ENCODE results near the gene OR11H7. TPM values are rescaled to one million over a fixed set of nuclear protein-coding genes. Genes with fewer than 3 reads are reported as not detected.

OR11H7 gene
- total RNA-seq = not detected in 2 replicates

GRCh38 chr14:20228681-20229080 lies at the start of gene OR11H7:
Gene OR11H7 (plus strand): TSS chr14:20228981.

GRCh38 chr14:20190596-20190995 lies 38.2 kb upstream of the OR11H7 start, which contains the start of gene OR11G2:
Gene OR11G2 (plus strand): TSS chr14:20190896. CDS start chr14:20197438, 6,542 bp downstream.

GRCh38 chr14:20223410-20223809 lies 5.4 kb upstream of the OR11H7 start, which contains the start of gene OR11H6:
Gene OR11H6 (plus strand): TSS chr14:20223710. CDS start chr14:20223710, 0 bp downstream.

Other genes starting within 250 kb of the OR11H7 start
- not detected in 2 replicates for gene OR4Q2, start 226.8 kb upstream of the OR11H7 start, total RNA-seq
- not detected in 2 replicates for gene OR4K14, start 209.7 kb upstream of the OR11H7 start, total RNA-seq
- gene OR4K13, start 192.9 kb upstream of the OR11H7 start, total RNA-seq = not detected in 2 replicates
- not detected in 2 replicates for gene OR4L1, start 168.9 kb upstream of the OR11H7 start, total RNA-seq
- not detected in 2 replicates for gene OR4K17, start 118.2 kb upstream of the OR11H7 start, total RNA-seq
- gene OR4N5, start 90.2 kb upstream of the OR11H7 start, total RNA-seq = not detected in 2 replicates
- gene OR11G2, start 38.1 kb upstream of the OR11H7 start, total RNA-seq = not detected in 2 replicates
- gene OR11H6, start 5.3 kb upstream of the OR11H7 start, total RNA-seq = not detected in 2 replicates
- gene OR11H4, start 10.3 kb downstream of the OR11H7 start, total RNA-seq = not detected in 2 replicates
- 15.3 and 20.5 TPM in 2 replicates for gene TTC5, start 77.0 kb downstream of the OR11H7 start, total RNA-seq
- 48.2 and 48.5 TPM in 2 replicates for gene CCNB1IP1, start 104.3 kb downstream of the OR11H7 start, total RNA-seq
- 4.6 and 7.6 TPM in 2 replicates for gene PARP2, start 114.7 kb downstream of the OR11H7 start, total RNA-seq
- 32.8 and 34.5 TPM in 2 replicates for gene TEP1, start 184.5 kb downstream of the OR11H7 start, total RNA-seq
- 0.32 and 0.49 TPM in 2 replicates for gene KLHL33, start 207.2 kb downstream of the OR11H7 start, total RNA-seq
- gene OSGEP, start 225.8 kb downstream of the OR11H7 start, total RNA-seq = 36.8 and 41.7 TPM in 2 replicates
- gene APEX1, start 226.2 kb downstream of the OR11H7 start, total RNA-seq = 81.6 and 91.2 TPM in 2 replicates
- gene PIP4P1, start 232.5 kb downstream of the OR11H7 start, total RNA-seq = 31.6 and 35.6 TPM in 2 replicates
- gene PNP, start 240.4 kb downstream of the OR11H7 start, total RNA-seq = 9.9 and 13.4 TPM in 2 replicates

Data from hair follicle dermal papilla cell (primary cell).